ENCODE measurements around the gene ARHGAP24.
"Not testable (repeated sequence)": the region's sequence is repeated elsewhere in the genome, so short reads cannot be mapped to it uniquely, and the experiment has no call there.

ARHGAP24 gene

GRCh38 chr4:85496933-85497332 lies 22.0 kb downstream of the ARHGAP24 start:
- no peak for DNase-seq (ENCODE audit: extremely low spot score)
- CTCF ChIA-PET, result no interaction called here

GRCh38 chr4:85498068-85498733 lies 23.3 kb downstream of the ARHGAP24 start:
- DNase-seq (ENCODE audit: extremely low spot score), result no peak
- ChIA-PET CTCF (no interaction called here), POLR2A (no interaction called here)

More at GRCh38 chr4:85496933-85497332, 22.0 kb downstream of the ARHGAP24 start:
- POLR2A ChIA-PET, result no interaction called here
- TF ChIP-seq FOXM1 (IDR thresholded peaks at IDR 0.05; ENCODE audit: borderline replicate concordance), result no peak
- TF ChIP-seq ZNF384 (IDR thresholded peaks at IDR 0.05), result no peak
- no peak for TF ChIP-seq SP1 (IDR thresholded peaks at IDR 0.05)
- no peak for TF ChIP-seq HDGF (IDR thresholded peaks at IDR 0.05; ENCODE audit: borderline replicate concordance)
- TF ChIP-seq TARDBP (IDR thresholded peaks at IDR 0.05), result no peak
- no peak for TF ChIP-seq ARNT (IDR thresholded peaks at IDR 0.05)
- no peak for TF ChIP-seq BHLHE40 (IDR thresholded peaks at IDR 0.05; ENCODE audit: borderline replicate concordance)
- TF ChIP-seq NFRKB (IDR thresholded peaks at IDR 0.05), result no peak
- no peak for TF ChIP-seq PKNOX1 (IDR thresholded peaks at IDR 0.05)
- TF ChIP-seq SUZ12 (IDR thresholded peaks at IDR 0.05), result no peak
- TF ChIP-seq LEF1 (IDR thresholded peaks at IDR 0.05; ENCODE audit: borderline replicate concordance), result no peak
- no peak for TF ChIP-seq L3MBTL2 (conservative IDR thresholded peaks at IDR 0.05)
- no peak for TF ChIP-seq FOXA1 (IDR thresholded peaks at IDR 0.05)
- no peak for TF ChIP-seq CTBP1 (IDR thresholded peaks at IDR 0.05; ENCODE audit: borderline replicate concordance)
- TF ChIP-seq ELF4 (IDR thresholded peaks at IDR 0.05), result no peak
- no peak for TF ChIP-seq FOXK2 (IDR thresholded peaks at IDR 0.05)

GRCh38 chr4:85499573-85499972 lies 24.6 kb downstream of the ARHGAP24 start:
- CTCF ChIA-PET, result no interaction called here
- no peak for TF ChIP-seq ELF4 (IDR thresholded peaks at IDR 0.05)
- no peak for TF ChIP-seq FOXM1 (IDR thresholded peaks at IDR 0.05; ENCODE audit: borderline replicate concordance)
- no peak for TF ChIP-seq SP1 (IDR thresholded peaks at IDR 0.05)
- TF ChIP-seq ZNF384 (IDR thresholded peaks at IDR 0.05), result no peak
- TF ChIP-seq ARNT (IDR thresholded peaks at IDR 0.05), result no peak
- TF ChIP-seq PKNOX1 (IDR thresholded peaks at IDR 0.05), result no peak
- no peak for TF ChIP-seq L3MBTL2 (conservative IDR thresholded peaks at IDR 0.05)
- TF ChIP-seq FOXK2 (IDR thresholded peaks at IDR 0.05), result no peak
- no peak for TF ChIP-seq TARDBP (IDR thresholded peaks at IDR 0.05)
- no peak for TF ChIP-seq FOXA1 (IDR thresholded peaks at IDR 0.05)
- TF ChIP-seq CTBP1 (IDR thresholded peaks at IDR 0.05; ENCODE audit: borderline replicate concordance), result no peak
- TF ChIP-seq NFRKB (IDR thresholded peaks at IDR 0.05), result no peak
- no peak for TF ChIP-seq BHLHE40 (IDR thresholded peaks at IDR 0.05; ENCODE audit: borderline replicate concordance)
- TF ChIP-seq LEF1 (IDR thresholded peaks at IDR 0.05; ENCODE audit: borderline replicate concordance), result no peak
- POLR2A ChIA-PET, result no interaction called here
- no peak for DNase-seq (ENCODE audit: extremely low spot score)

More at GRCh38 chr4:85498068-85498733, 23.3 kb downstream of the ARHGAP24 start:
- TF ChIP-seq HDGF (IDR thresholded peaks at IDR 0.05; ENCODE audit: borderline replicate concordance) (no peak), NFRKB (IDR thresholded peaks at IDR 0.05) (no peak), FOXK2 (IDR thresholded peaks at IDR 0.05) (no peak), SP1 (IDR thresholded peaks at IDR 0.05) (no peak)

GRCh38 chr4:85500110-85500867 lies 25.3 kb downstream of the ARHGAP24 start:
- POLR2A ChIA-PET, result no interaction called here
- DNase-seq (ENCODE audit: extremely low spot score), result no peak
- CTCF ChIA-PET, result no interaction called here

GRCh38 chr4:85501145-85501544 lies 26.2 kb downstream of the ARHGAP24 start:
- POLR2A ChIA-PET; CTCF ChIA-PET; DNase-seq (ENCODE audit: extremely low spot score): not testable (repeated sequence)

More at GRCh38 chr4:85500110-85500867, 25.3 kb downstream of the ARHGAP24 start:
- no peak for TF ChIP-seq PKNOX1 (IDR thresholded peaks at IDR 0.05)
- no peak for TF ChIP-seq ARNT (IDR thresholded peaks at IDR 0.05)
- no peak for TF ChIP-seq SP1 (IDR thresholded peaks at IDR 0.05)
- TF ChIP-seq HDGF (IDR thresholded peaks at IDR 0.05; ENCODE audit: borderline replicate concordance), result no peak
- TF ChIP-seq FOXA1 (IDR thresholded peaks at IDR 0.05), result no peak
- no peak for TF ChIP-seq L3MBTL2 (conservative IDR thresholded peaks at IDR 0.05)
- no peak for TF ChIP-seq ELF4 (IDR thresholded peaks at IDR 0.05)
- no peak for TF ChIP-seq NFRKB (IDR thresholded peaks at IDR 0.05)
- TF ChIP-seq FOXM1 (IDR thresholded peaks at IDR 0.05; ENCODE audit: borderline replicate concordance), result no peak
- TF ChIP-seq ZNF384 (IDR thresholded peaks at IDR 0.05), result no peak
- TF ChIP-seq LEF1 (IDR thresholded peaks at IDR 0.05; ENCODE audit: borderline replicate concordance), result no peak
- no peak for TF ChIP-seq TARDBP (IDR thresholded peaks at IDR 0.05)
- TF ChIP-seq BHLHE40 (IDR thresholded peaks at IDR 0.05; ENCODE audit: borderline replicate concordance), result no peak
- TF ChIP-seq CTBP1 (IDR thresholded peaks at IDR 0.05; ENCODE audit: borderline replicate concordance), result no peak

- ChIA-PET POLR2A (no interaction called here), CTCF (no interaction called here)
- TF ChIP-seq ARNT (IDR thresholded peaks at IDR 0.05) (no peak), SUZ12 (IDR thresholded peaks at IDR 0.05) (no peak), FOXM1 (IDR thresholded peaks at IDR 0.05; ENCODE audit: borderline replicate concordance) (no peak), L3MBTL2 (conservative IDR thresholded peaks at IDR 0.05) (no peak), SP1 (IDR thresholded peaks at IDR 0.05) (no peak), TARDBP (IDR thresholded peaks at IDR 0.05) (no peak), LEF1 (IDR thresholded peaks at IDR 0.05; ENCODE audit: borderline replicate concordance) (no peak), FOXK2 (IDR thresholded peaks at IDR 0.05) (no peak), ZNF384 (IDR thresholded peaks at IDR 0.05) (no peak), NFRKB (IDR thresholded peaks at IDR 0.05) (no peak), ELF4 (IDR thresholded peaks at IDR 0.05) (no peak), BHLHE40 (IDR thresholded peaks at IDR 0.05; ENCODE audit: borderline replicate concordance) (no peak)
- no peak for DNase-seq (ENCODE audit: extremely low spot score)
Measured at GRCh38 chr4:85508654-85509053, 33.7 kb downstream of the ARHGAP24 start.
